GM12878 (cell line): ENCODE results near the gene SPI1. TPM values are rescaled to one million over a fixed set of nuclear protein-coding genes. Genes with fewer than 3 reads are reported as not detected.
A peak's percentile ranks its signal among the peaks of the same experiment; 100 is the strongest.

ENCODE experiments used
- ATAC-seq: fragments of 200-7000 bp; cut with Tn5 transposase; 3 replicates; pipeline ENCODE4 v1.9.1; 2020; ENCODE audit warnings: mild to moderate bottlenecking, moderate library complexity
- BruUV-seq: library from RNA; stranded (reverse); fragments of 400-500 nt; replicated peaks from 2 replicates; lab custom pipeline; 2021; lab: Mats Ljungman, UMichigan
- CTCF ChIA-PET: fragments of 300-600 bp; sonication (Branson Sonifier 250); formaldehyde crosslinking; extraction: SDS; loops from one replicate; lab custom pipeline; 2021; ENCODE audit warnings: inconsistent platforms; lab: Yijun Ruan, JAX
- POLR2A ChIA-PET: fragments of 350-600 bp; formaldehyde crosslinking; extraction: SDS; loops from one replicate; lab custom pipeline; 2021; ENCODE audit warnings: inconsistent platforms; lab: Charles Lee
- RAD21 ChIA-PET: fragments of 300-600 bp; sonication (Branson Sonifier 250); formaldehyde crosslinking; loops from one replicate; lab custom pipeline; 2023; ENCODE audit warnings: antibody characterized with exemption; ENCODE audit not compliant: unreplicated experiment; lab: Charles Lee
- SMC1A ChIA-PET: fragments of 300-600 bp; sonication (Branson Sonifier 250); formaldehyde crosslinking; loops from one replicate; lab custom pipeline; 2023; ENCODE audit not compliant: unreplicated experiment, uncharacterized antibody; lab: Charles Lee
- DNase-seq: peaks from one replicate; pipeline ENCODE4 v3.0.0-alpha.2; 2011; ENCODE audit warnings: low read depth, low spot score
- FAIRE-seq: peaks from 3 replicates; lab custom pipeline; 2011; peaks lifted over from hg19 to GRCh38; lab: Jason Lieb, UNC
- H2AFZ ChIP-seq: 2 replicates; pipeline ENCODE4 v1.6.0; 2011; ENCODE audit warnings: low read depth, low read length, control low read depth; ENCODE audit not compliant: control insufficient read depth
- H3K27ac ChIP-seq: 2 replicates; pipeline ENCODE4 v1.5.1; 2011; ENCODE audit warnings: control low read depth; ENCODE audit not compliant: control insufficient read depth, insufficient read depth
- H3K27me3 ChIP-seq, 2 experiments: replicated peaks in 1 of 2; 2 replicates each; pipeline versions ENCODE4 v1.6.0 to v1.6.1; 2011; ENCODE audit warnings: low read length in 1 of 2; ENCODE audit not compliant: control insufficient read depth in 2 of 2, insufficient read depth in 2 of 2
- H3K36me3 ChIP-seq, 2 experiments: 2 replicates each; pipeline ENCODE4 v1.5.1; 2011; ENCODE audit warnings: low read length in 1 of 2; ENCODE audit not compliant: control insufficient read depth in 2 of 2, insufficient read depth in 2 of 2
- H3K4me1 ChIP-seq: 2 replicates; pipeline ENCODE4 v1.6.1; 2011; ENCODE audit warnings: mild to moderate bottlenecking, low read length, moderate library complexity, mixed read lengths; ENCODE audit not compliant: control insufficient read depth, insufficient read depth
- H3K4me2 ChIP-seq: 2 replicates; pipeline ENCODE4 v1.6.0; 2011; ENCODE audit warnings: control low read depth; ENCODE audit not compliant: control insufficient read depth, insufficient read depth
- H3K4me3 ChIP-seq: fragments of 200-600 bp; sonication (generic); 2 replicates; pipeline ENCODE4 v1.5.1; 2016
- H3K79me2 ChIP-seq: 2 replicates; pipeline ENCODE4 v1.6.0; 2011; ENCODE audit warnings: low read length; ENCODE audit not compliant: control insufficient read depth, insufficient read depth
- H3K9ac ChIP-seq: 2 replicates; pipeline ENCODE4 v1.8.0; 2011; ENCODE audit warnings: low read length, control low read depth, mixed read lengths; ENCODE audit not compliant: control insufficient read depth, insufficient read depth
- H3K9me3 ChIP-seq: replicated peaks from 3 replicates; pipeline ENCODE4 v1.5.1; 2011; ENCODE audit warnings: mild to moderate bottlenecking, low read length; ENCODE audit not compliant: control insufficient read depth, insufficient read depth
- H4K20me1 ChIP-seq: 2 replicates; pipeline ENCODE4 v1.6.0; 2011; ENCODE audit not compliant: control insufficient read depth, insufficient read depth
- BRCA1 ChIP-seq: IDR thresholded peaks from 2 replicates; pipeline ENCODE4 v1.6.1; 2011; ENCODE audit warnings: low read depth, low read length, improper control_type of control experiment
- FOXK2 ChIP-seq: fragments of 450-650 bp; IDR thresholded peaks from 2 replicates; pipeline ENCODE4 v1.6.1; 2017; ENCODE audit warnings: mild to moderate bottlenecking, moderate library complexity
- JUND ChIP-seq: IDR thresholded peaks from 2 replicates; pipeline ENCODE4 v1.6.1; 2012; ENCODE audit warnings: low read depth, mild to moderate bottlenecking, low read length, improper control_type of control experiment, moderate library complexity
- LARP7 ChIP-seq: fragments of 450-650 bp; IDR thresholded peaks from 2 replicates; pipeline ENCODE4 v1.6.1; 2017; ENCODE audit warnings: mild to moderate bottlenecking
- MTA2 ChIP-seq: fragments of 450-650 bp; IDR thresholded peaks from 2 replicates; pipeline ENCODE4 v1.6.1; 2016; ENCODE audit warnings: low read depth, mild to moderate bottlenecking, moderate library complexity
- NR2C1 ChIP-seq: fragments of 450-650 bp; IDR thresholded peaks from 2 replicates; pipeline ENCODE4 v1.6.1; 2017; ENCODE audit warnings: antibody characterized with exemption, mild to moderate bottlenecking, moderate library complexity
- POLR2A ChIP-seq: IDR thresholded peaks from 2 replicates; pipeline ENCODE4 v1.6.1; 2011; ENCODE audit warnings: low read depth, mild to moderate bottlenecking, low read length
- ZNF384 ChIP-seq: IDR thresholded peaks from 2 replicates; pipeline ENCODE4 v1.6.1; 2012; ENCODE audit warnings: low read depth, mild to moderate bottlenecking, low read length, improper control_type of control experiment, borderline replicate concordance
- WGBS: methylation state at CpG from one replicate; pipeline ENCODE4 v1.1.6; 2016; ENCODE audit warnings: low lambda C conversion rate; ENCODE audit not compliant: insufficient replicate concordance, insufficient coverage; ENCODE audit errors: missing lambda C conversion rate; 5-methylcytosine and 5-hydroxymethylcytosine counted together
- in situ Hi-C: fragments of 300-500 bp; cut with MboI; formaldehyde crosslinking; loops from 9 replicates; pipeline ENCODE4 v1.14.3; 2018; ENCODE audit warnings: mixed read lengths
- intact Hi-C: fragments of 100-400 bp; cut with micrococcal nuclease; formaldehyde crosslinking; loops from one replicate; pipeline ENCODE4 v1.14.2; 2022; ENCODE audit not compliant: unreplicated experiment
- polyA plus RNA-seq, 11 experiments: library from polyadenylated mRNA; depleted of rRNA in 4 of 11; unstranded in 6 of 11; stranded (reverse) in 5 of 11; fragments of >200 nt; fragmentation: Nextera tagmentation in 4 of 11; fragmentation: Illumina TruSeq in 1 of 11; extraction: Ambion mirVana in 4 of 11; extraction: Trizol in 1 of 11; gene quantifications; 1 replicate in 1 of 11; 2 replicates in 10 of 11; pipeline versions ENCODE4 v1.2.1 to v1.2.3, GENCODE V29; 2011 to 2016; ENCODE audit warnings: inconsistent platforms in 2 of 11, missing spikeins in 2 of 11, low read depth in 1 of 11
- total RNA-seq, 4 experiments: library from RNA; depleted of rRNA in 3 of 4; stranded (reverse); fragments of >200 nt in 3 of 4; fragmentation: Illumina TruSeq in 1 of 4; extraction: Trizol in 1 of 4; gene quantifications; 2 replicates each; pipeline versions ENCODE4 v1.2.1 to v1.2.3, GENCODE V29; 2013 to 2021
- TF ChIP-seq, protein P1 (sequence below): IDR thresholded peaks from 2 replicates; pipeline ENCODE4 v1.6.1; 2012; ENCODE audit warnings: mild to moderate bottlenecking, low read depth, low read length

SPI1 gene
- total and polyA plus RNA-seq, 10 of the 15 experiments (the other 5 are each of a cell fraction or from before 2014, with no cell fraction given), result 0.05 to 31.1 (median 9.7) TPM

DNA sequence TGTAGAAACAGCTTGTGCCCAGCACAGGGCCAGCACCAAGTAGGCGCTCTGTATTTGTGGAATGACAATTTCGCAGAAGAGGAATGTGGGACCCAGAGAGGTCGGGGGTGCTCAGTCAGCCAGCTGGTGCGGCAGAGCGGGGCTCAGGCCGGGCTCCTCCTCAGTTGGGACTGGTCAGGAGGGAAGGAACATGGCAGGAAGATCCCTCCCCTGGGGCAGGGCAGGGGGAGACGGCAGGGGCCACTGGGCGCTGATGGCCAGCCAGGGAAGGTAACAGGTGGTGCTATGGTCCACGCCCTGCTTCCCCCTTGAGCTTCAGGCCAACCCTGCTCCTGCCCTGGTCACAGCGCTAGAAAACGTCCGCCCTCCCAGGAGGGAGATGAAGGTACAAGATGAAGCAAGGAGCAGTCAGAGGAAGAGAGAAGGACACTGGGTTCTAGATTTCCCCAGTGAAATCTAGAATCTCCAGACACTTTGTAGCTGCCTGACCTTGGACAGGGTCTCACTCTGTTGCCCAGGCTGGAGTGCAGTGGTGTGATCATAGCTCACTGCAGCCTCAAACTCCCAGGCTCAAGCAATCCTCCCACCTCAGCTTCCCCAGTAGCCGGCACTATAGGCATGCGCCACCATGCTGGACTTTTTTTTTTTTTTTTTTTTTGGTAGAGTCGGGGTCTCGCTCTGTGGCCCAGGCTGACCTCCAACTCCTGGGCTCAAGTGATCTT is 13.5 kb upstream of the SPI1 start:
- in situ Hi-C loops (no loop called here), intact Hi-C loops (no loop called here)
- Histone ChIP-seq H3K4me1 (peaks cover 41% of the 10 kb centered on the region), H3K9me3 (no peaks in the 10 kb centered on the region), H3K4me2 (no peak overlapping the region; the same call in 1 of the 2 replicates), H4K20me1 (no peaks in the 10 kb centered on the region), H3K27ac (peak overlapping the region; percentile 78), H2AFZ (no peak overlapping the region), H3K79me2 (no peaks in the 10 kb centered on the region; the same call in 1 of the 2 replicates), H3K36me3 (no peaks in the 10 kb centered on the region; a peak in 1 of 4 replicates), H3K4me3 (no peak overlapping the region), H3K9ac (0 out of 2 replicates have a peak overlapping the region, but pooled peaks have one; percentile 62), H3K27me3 (no peaks in the 10 kb centered on the region)
- FAIRE-seq (no peak), ATAC-seq (no peak), DNase-seq (no peak)
- RAD21 ChIA-PET, result interaction anchor here (1.1 to 3.7 kb wide), 4 partner anchors 8 to 18 kb away, joined by 3 to 21 read pairs (median 16); partner anchors contain the start of gene SPI1
- BruUV-seq, result no TSS peak
- SMC1A ChIA-PET, result interaction anchor here (1.1 to 5.0 kb wide), 5 partner anchors 8 to 20 kb away, joined by 4 to 36 read pairs (median 11); partner anchors contain the start of gene SPI1
- TF ChIP-seq FOXK2, result no peak
- TF ChIP-seq MTA2, result no peak
- TF ChIP-seq LARP7, result no peak
- TF ChIP-seq BRCA1, result no peak
- TF ChIP-seq, protein P1, sequence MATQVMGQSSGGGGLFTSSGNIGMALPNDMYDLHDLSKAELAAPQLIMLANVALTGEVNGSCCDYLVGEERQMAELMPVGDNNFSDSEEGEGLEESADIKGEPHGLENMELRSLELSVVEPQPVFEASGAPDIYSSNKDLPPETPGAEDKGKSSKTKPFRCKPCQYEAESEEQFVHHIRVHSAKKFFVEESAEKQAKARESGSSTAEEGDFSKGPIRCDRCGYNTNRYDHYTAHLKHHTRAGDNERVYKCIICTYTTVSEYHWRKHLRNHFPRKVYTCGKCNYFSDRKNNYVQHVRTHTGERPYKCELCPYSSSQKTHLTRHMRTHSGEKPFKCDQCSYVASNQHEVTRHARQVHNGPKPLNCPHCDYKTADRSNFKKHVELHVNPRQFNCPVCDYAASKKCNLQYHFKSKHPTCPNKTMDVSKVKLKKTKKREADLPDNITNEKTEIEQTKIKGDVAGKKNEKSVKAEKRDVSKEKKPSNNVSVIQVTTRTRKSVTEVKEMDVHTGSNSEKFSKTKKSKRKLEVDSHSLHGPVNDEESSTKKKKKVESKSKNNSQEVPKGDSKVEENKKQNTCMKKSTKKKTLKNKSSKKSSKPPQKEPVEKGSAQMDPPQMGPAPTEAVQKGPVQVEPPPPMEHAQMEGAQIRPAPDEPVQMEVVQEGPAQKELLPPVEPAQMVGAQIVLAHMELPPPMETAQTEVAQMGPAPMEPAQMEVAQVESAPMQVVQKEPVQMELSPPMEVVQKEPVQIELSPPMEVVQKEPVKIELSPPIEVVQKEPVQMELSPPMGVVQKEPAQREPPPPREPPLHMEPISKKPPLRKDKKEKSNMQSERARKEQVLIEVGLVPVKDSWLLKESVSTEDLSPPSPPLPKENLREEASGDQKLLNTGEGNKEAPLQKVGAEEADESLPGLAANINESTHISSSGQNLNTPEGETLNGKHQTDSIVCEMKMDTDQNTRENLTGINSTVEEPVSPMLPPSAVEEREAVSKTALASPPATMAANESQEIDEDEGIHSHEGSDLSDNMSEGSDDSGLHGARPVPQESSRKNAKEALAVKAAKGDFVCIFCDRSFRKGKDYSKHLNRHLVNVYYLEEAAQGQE, result no peak
- no peak for TF ChIP-seq POLR2A
- TF ChIP-seq ZNF384, result no peak
- no peak for TF ChIP-seq JUND
- no peak for TF ChIP-seq NR2C1
- 85% methylated on average over 14 of the region's 16 CpGs for WGBS
- POLR2A ChIA-PET, result interaction anchor here (0.6 to 8.5 kb wide), 8 partner anchors 8 to 349 kb away, joined by 3 to 94 read pairs (median 4); partner anchors contain the start of genes ACP2, SLC39A13 and SPI1
- CTCF ChIA-PET, result interaction anchor here (0.7 to 5.0 kb wide), 10 partner anchors 9 to 774 kb away, joined by 3 to 40 read pairs (median 4); partner anchors contain the start of genes ATG13 and SPI1
